Liver (tissue), 9 donors: ENCODE measurements around the gene DPP4. TPM values are rescaled to one million over a fixed set of nuclear protein-coding genes. Genes with fewer than 3 reads are reported as not detected.

ENCODE experiments used
- DNase-seq: peaks from one replicate; pipeline ENCODE4 v3.0.0-alpha.2; 2017; ENCODE audit warnings: low spot score
- H3K27ac ChIP-seq, 2 donors: one replicate each; pipeline ENCODE4 v1.7.0; 2013; ENCODE audit warnings: inconsistent platforms in 2 of 2, low read length in 2 of 2, control low read depth in 1 of 2, low read depth in 1 of 2, mild to moderate bottlenecking in 1 of 2
- H3K27me3 ChIP-seq, 4 donors: one replicate each; pipeline versions ENCODE4 v1.6.1 to v1.7.0; 2013; ENCODE audit warnings: low read length in 3 of 4, inconsistent platforms in 1 of 4, mild to moderate bottlenecking in 1 of 4, moderate library complexity in 1 of 4; ENCODE audit not compliant: control insufficient read depth in 4 of 4, insufficient read depth in 4 of 4
- H3K36me3 ChIP-seq, 4 donors: one replicate each; pipeline versions ENCODE4 v1.6.1 to v1.7.0; 2013; ENCODE audit warnings: low read length in 3 of 4, mild to moderate bottlenecking in 3 of 4, low read depth in 1 of 4, moderate library complexity in 1 of 4; ENCODE audit not compliant: control insufficient read depth in 4 of 4, insufficient read depth in 3 of 4
- H3K4me1 ChIP-seq, 4 donors: one replicate each; pipeline versions ENCODE4 v1.6.1 to v1.7.0; 2013; ENCODE audit warnings: low read length in 3 of 4, mild to moderate bottlenecking in 3 of 4, moderate library complexity in 1 of 4; ENCODE audit not compliant: control insufficient read depth in 4 of 4, insufficient read depth in 4 of 4
- H3K4me3 ChIP-seq, 3 donors: one replicate each; pipeline versions ENCODE4 v1.6.1 to v1.7.0; 2013; ENCODE audit warnings: low read length in 3 of 3, control low read depth in 1 of 3, low read depth in 1 of 3, mild to moderate bottlenecking in 1 of 3
- H3K9ac ChIP-seq, 2 donors: one replicate each; pipeline ENCODE4 v1.7.0; 2013; ENCODE audit warnings: low read length in 2 of 2, mild to moderate bottlenecking in 2 of 2, moderate library complexity in 2 of 2, control low read depth in 1 of 2, low read depth in 1 of 2
- H3K9me3 ChIP-seq, 4 donors: one replicate each; pipeline versions ENCODE4 v1.6.1 to v1.7.0; 2013; ENCODE audit warnings: low read length in 3 of 4; ENCODE audit not compliant: control insufficient read depth in 4 of 4
- EGR1 ChIP-seq, 2 donors: IDR thresholded peaks; 2 replicates each; pipeline ENCODE4 v1.6.1; 2016 to 2018; ENCODE audit warnings: antibody characterized with exemption in 2 of 2, low read depth in 2 of 2
- FOXA1 ChIP-seq: IDR thresholded peaks from 2 replicates; pipeline ENCODE4 v1.6.1; 2016; ENCODE audit warnings: antibody characterized with exemption
- FOXA2 ChIP-seq: IDR thresholded peaks from 2 replicates; pipeline ENCODE4 v1.6.1; 2016; ENCODE audit warnings: antibody characterized with exemption
- GABPA ChIP-seq, 2 donors: IDR thresholded peaks in 1 of 2; conservative IDR thresholded peaks in 1 of 2; 2 replicates each; pipeline ENCODE4 v1.6.1; 2016; ENCODE audit warnings: antibody characterized with exemption in 2 of 2, mild to moderate bottlenecking in 1 of 2, moderate library complexity in 1 of 2
- HNF4G ChIP-seq: IDR thresholded peaks from 2 replicates; pipeline ENCODE4 v1.6.1; 2016; ENCODE audit warnings: antibody characterized with exemption
- JUND ChIP-seq, 2 donors: IDR thresholded peaks; 2 replicates each; pipeline ENCODE4 v1.6.1; 2016; ENCODE audit warnings: antibody characterized with exemption in 2 of 2
- NR2F2 ChIP-seq: IDR thresholded peaks from 2 replicates; pipeline ENCODE4 v1.6.1; 2016; ENCODE audit warnings: antibody characterized with exemption
- RAD21 ChIP-seq, 2 donors: IDR thresholded peaks; 2 replicates each; pipeline ENCODE4 v1.6.1; 2016; ENCODE audit warnings: antibody characterized with exemption in 2 of 2, mild to moderate bottlenecking in 2 of 2
- RXRA ChIP-seq, 2 donors: IDR thresholded peaks; 2 replicates each; pipeline ENCODE4 v1.6.1; 2017 to 2018; ENCODE audit warnings: antibody characterized with exemption in 2 of 2, mild to moderate bottlenecking in 1 of 2
- SP1 ChIP-seq: IDR thresholded peaks from 2 replicates; pipeline ENCODE4 v1.6.1; 2018; ENCODE audit warnings: antibody characterized with exemption, mild to moderate bottlenecking
- TAF1 ChIP-seq: conservative IDR thresholded peaks from 2 replicates; pipeline ENCODE4 v1.6.1; 2016; ENCODE audit warnings: antibody characterized with exemption, mild to moderate bottlenecking
- YY1 ChIP-seq: IDR thresholded peaks from 2 replicates; pipeline ENCODE4 v1.6.1; 2016; ENCODE audit warnings: antibody characterized with exemption, mild to moderate bottlenecking
- WGBS: extraction: QIAGEN DNeasy Blood & Tissue Kit; methylation state at CpG from one replicate; pipeline ENCODE4 v1.1.7; 2013; 5-methylcytosine and 5-hydroxymethylcytosine counted together
- polyA plus RNA-seq, 2 donors: library from polyadenylated mRNA; stranded (reverse) in 1 of 2; unstranded in 1 of 2; fragments of 200-250 nt in 1 of 2; fragments of >200 nt in 1 of 2; fragmentation: Nextera tagmentation in 1 of 2; extraction: Ambion mirVana in 1 of 2; gene quantifications; one replicate each; pipeline versions ENCODE4 v1.2.1 to v1.2.3, GENCODE V29; 2013 to 2015
- total RNA-seq, 2 donors: library from RNA; depleted of rRNA; stranded (reverse); fragments of >200 nt; gene quantifications; one replicate each; pipeline ENCODE4 v1.2.3, GENCODE V29; 2014
- TF ChIP-seq, protein P1 (sequence below): IDR thresholded peaks from 2 replicates; pipeline ENCODE4 v1.6.1; 2016; ENCODE audit warnings: antibody characterized with exemption
- TF ChIP-seq, protein P2 (sequence below): IDR thresholded peaks from 2 replicates; pipeline ENCODE4 v1.6.1; 2016; ENCODE audit warnings: antibody characterized with exemption, mild to moderate bottlenecking
- TF ChIP-seq, protein P3 (sequence below): IDR thresholded peaks from 2 replicates; pipeline ENCODE4 v1.6.1; 2016; ENCODE audit warnings: antibody characterized with exemption
- donor health status: healthy.
- donor health status: healthy.
- donor health status: healthy.
- donor health status: healthy.
- donor health status: healthy.

DPP4 gene
- total and polyA plus RNA-seq, 4 donors = 9.6 to 30.1 (median 13.5) TPM

DNA sequence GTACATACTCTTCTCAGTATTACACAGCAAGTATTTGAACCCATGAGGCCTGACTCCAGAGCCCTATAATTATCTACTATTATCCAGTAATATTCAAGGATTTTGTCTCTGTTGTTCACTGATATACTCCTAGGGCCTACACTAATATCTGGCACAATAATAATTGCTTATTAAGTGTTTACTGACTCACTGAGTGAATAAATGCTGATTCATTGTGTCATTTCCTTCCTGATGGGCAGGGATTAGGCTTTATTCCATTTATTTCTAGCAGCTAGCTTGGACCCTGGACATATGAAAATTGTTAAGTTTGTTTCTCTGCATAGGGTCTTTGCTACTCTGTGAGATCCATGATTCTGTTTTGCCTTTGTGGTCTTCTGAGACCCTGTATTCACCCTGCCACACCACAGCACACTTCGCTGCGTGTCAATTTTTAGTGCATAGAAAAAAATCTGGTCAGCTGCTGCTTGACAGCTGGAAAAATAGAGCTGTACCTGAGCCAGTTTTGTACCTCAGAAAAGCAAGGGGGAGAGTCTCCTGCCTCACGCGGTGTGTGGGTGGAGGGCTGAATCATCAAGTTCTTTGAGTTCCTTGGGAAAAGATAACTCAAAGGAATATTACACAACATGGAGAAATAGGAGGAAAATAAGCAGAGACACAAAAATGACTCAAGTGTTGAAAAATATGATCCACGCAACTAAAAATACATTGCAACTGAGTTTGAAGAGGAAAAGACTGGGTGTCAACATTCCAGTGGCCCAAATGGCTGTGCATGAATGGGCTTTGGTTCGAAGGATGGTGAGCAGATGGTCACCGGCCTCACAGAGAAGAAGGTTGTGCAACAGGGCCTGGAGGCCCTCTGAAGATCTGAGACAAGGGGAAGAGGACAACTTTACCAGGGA lies 18.9 kb upstream of the DPP4 start:
- Histone ChIP-seq H3K36me3 (no peaks in the 10 kb centered on the region), H3K4me3 (no peak overlapping the region), H3K9ac (no peak overlapping the region), H3K27me3 (no peaks in the 10 kb centered on the region), H3K4me1 (peaks cover 3 to 10% (median 9%) of the 10 kb centered on the region in 4 donors), H3K27ac (no peak overlapping the region), H3K9me3 (no peaks in the 10 kb centered on the region)
- WGBS = 91% methylated on average over 7 of the region's 7 CpGs
- TF ChIP-seq SP1 (no peak), FOXA1 (no peak), YY1 (no peak), HNF4G (no peak), EGR1 (IDR thresholded peaks at IDR 0.05; ENCODE audit: low read depth in 2 of 2) (no peak), NR2F2 (no peak)
- TF ChIP-seq, protein P1, sequence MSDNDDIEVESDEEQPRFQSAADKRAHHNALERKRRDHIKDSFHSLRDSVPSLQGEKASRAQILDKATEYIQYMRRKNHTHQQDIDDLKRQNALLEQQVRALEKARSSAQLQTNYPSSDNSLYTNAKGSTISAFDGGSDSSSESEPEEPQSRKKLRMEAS = no peak
- TF ChIP-seq, protein P2, sequence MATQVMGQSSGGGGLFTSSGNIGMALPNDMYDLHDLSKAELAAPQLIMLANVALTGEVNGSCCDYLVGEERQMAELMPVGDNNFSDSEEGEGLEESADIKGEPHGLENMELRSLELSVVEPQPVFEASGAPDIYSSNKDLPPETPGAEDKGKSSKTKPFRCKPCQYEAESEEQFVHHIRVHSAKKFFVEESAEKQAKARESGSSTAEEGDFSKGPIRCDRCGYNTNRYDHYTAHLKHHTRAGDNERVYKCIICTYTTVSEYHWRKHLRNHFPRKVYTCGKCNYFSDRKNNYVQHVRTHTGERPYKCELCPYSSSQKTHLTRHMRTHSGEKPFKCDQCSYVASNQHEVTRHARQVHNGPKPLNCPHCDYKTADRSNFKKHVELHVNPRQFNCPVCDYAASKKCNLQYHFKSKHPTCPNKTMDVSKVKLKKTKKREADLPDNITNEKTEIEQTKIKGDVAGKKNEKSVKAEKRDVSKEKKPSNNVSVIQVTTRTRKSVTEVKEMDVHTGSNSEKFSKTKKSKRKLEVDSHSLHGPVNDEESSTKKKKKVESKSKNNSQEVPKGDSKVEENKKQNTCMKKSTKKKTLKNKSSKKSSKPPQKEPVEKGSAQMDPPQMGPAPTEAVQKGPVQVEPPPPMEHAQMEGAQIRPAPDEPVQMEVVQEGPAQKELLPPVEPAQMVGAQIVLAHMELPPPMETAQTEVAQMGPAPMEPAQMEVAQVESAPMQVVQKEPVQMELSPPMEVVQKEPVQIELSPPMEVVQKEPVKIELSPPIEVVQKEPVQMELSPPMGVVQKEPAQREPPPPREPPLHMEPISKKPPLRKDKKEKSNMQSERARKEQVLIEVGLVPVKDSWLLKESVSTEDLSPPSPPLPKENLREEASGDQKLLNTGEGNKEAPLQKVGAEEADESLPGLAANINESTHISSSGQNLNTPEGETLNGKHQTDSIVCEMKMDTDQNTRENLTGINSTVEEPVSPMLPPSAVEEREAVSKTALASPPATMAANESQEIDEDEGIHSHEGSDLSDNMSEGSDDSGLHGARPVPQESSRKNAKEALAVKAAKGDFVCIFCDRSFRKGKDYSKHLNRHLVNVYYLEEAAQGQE = no peak
- no peak for DNase-seq

DNA sequence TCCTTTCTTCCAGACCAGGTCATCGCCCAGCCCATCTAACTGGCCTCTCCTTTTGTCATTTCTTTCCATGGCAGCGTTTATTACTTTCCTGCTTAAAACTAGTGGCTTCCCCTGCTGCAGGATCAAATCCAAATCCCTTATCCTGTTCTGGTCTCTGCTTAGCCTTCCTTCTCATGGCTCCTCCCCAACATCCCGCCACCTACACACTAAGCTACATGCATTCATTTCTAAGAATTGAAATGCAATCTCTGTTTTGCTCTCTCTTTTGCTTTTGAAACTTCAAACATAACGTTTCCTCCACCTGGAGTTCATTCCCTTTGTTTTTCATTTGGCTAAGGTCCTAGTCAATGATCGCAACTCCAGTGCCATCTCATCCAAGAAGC lies 18.0 kb upstream of the DPP4 start:
- H3K27me3 ChIP-seq = no peaks in the 10 kb centered on the region
- H3K4me3 ChIP-seq = no peak overlapping the region
- no peak for DNase-seq
- TF ChIP-seq GABPA (IDR thresholded peaks at IDR 0.05 in 1 of 2, conservative IDR thresholded peaks at IDR 0.05 in 1 of 2) = no peak
- no peak for TF ChIP-seq FOXA1
- no peak for TF ChIP-seq HNF4G
- TF ChIP-seq, protein P3, sequence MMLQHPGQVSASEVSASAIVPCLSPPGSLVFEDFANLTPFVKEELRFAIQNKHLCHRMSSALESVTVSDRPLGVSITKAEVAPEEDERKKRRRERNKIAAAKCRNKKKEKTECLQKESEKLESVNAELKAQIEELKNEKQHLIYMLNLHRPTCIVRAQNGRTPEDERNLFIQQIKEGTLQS = no peak
- no peak for TF ChIP-seq YY1
- no peak for TF ChIP-seq RXRA (IDR thresholded peaks at IDR 0.05)
- no peak for TF ChIP-seq EGR1 (IDR thresholded peaks at IDR 0.05; ENCODE audit: low read depth in 2 of 2)
- H3K9ac ChIP-seq = no peak overlapping the region
- H3K9me3 ChIP-seq = no peaks in the 10 kb centered on the region
- H3K4me1 ChIP-seq = peaks cover 3 to 10% (median 9%) of the 10 kb centered on the region in 4 donors
- H3K27ac ChIP-seq = no peak overlapping the region
- no peaks in the 10 kb centered on the region for H3K36me3 ChIP-seq
- WGBS = 67% methylated on average over 5 of the region's 5 CpGs

DNA sequence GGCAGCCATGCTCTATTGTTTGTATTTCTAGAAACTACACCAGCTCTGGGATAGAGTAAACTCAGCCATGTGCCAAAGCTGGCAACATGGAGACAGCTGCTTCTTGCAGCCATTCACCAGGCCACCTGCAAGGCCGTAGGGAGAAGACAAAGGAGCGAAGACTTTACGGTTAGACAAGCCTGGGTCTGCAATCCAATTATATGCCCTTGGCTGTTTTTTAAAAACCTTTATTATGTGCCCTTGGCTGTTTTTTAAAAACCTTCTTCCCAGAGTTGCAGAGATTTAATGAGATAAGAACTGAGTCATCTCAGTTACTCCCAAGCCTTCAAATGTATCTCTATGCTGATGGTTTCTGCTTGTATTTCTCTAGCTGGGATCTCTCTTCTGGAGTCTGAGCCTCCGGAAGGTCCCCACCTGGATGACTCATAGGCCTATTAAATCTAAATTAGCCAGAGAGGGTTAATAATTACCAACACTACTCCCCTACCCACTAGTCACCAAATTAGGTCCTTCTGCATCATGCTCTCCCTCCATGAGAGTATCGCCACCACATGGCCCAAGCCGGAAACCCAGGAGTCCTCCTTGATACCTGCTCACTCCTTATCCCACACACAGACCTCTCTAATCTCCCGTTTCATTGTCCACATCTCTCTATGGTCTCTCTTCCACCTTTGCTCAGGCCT lies 17.5 kb upstream of the DPP4 start:
- H3K9ac ChIP-seq = no peak overlapping the region
- TF ChIP-seq JUND (IDR thresholded peaks at IDR 0.05) = no peak
- TF ChIP-seq YY1 = peak; percentile 45
- TF ChIP-seq, protein P2 = no peak
- no peak for TF ChIP-seq FOXA2
- no peak for TF ChIP-seq GABPA (IDR thresholded peaks at IDR 0.05 in 1 of 2, conservative IDR thresholded peaks at IDR 0.05 in 1 of 2)
- TF ChIP-seq FOXA1 = no peak
- TF ChIP-seq RAD21 (IDR thresholded peaks at IDR 0.05) = peak in 1 of 2 donors; percentile 13
- no peak for TF ChIP-seq TAF1
- TF ChIP-seq, protein P1 = peak; percentile 61

More for the DNA sequence above, 17.5 kb upstream of the DPP4 start:
- WGBS = 86% methylated on average over 7 of the region's 7 CpGs
- H3K27me3 ChIP-seq = no peaks in the 10 kb centered on the region
- H3K4me1 ChIP-seq = peaks cover 3 to 10% (median 9%) of the 10 kb centered on the region in 4 donors
- no peaks in the 10 kb centered on the region for H3K36me3 ChIP-seq
- H3K4me3 ChIP-seq = no peak overlapping the region
- no peak overlapping the region for H3K27ac ChIP-seq
- no peak for DNase-seq
- no peaks in the 10 kb centered on the region for H3K9me3 ChIP-seq
